Fibroblast of skin of back (primary cell): ENCODE measurements around the gene CD99. TPM values are rescaled to one million over a fixed set of nuclear protein-coding genes. Genes with fewer than 3 reads are reported as not detected.
"Not testable (repeated sequence)": the region's sequence is repeated elsewhere in the genome, so short reads cannot be mapped to it uniquely, and the experiment has no call there.

Experiments
- DNase-seq: peaks from one replicate; pipeline ENCODE4 v3.0.0-alpha.2; 2013
- polyA plus RNA-seq, 2 experiments: library from polyadenylated mRNA; unstranded; fragments of 120-200 nt; gene quantifications; one replicate each; pipeline ENCODE4 v1.2.1, GENCODE V29; 2013; ENCODE audit not compliant: insufficient read length in 2 of 2

Gene CD99, protein sequence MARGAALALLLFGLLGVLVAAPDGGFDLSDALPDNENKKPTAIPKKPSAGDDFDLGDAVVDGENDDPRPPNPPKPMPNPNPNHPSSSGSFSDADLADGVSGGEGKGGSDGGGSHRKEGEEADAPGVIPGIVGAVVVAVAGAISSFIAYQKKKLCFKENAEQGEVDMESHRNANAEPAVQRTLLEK
- polyA plus RNA-seq (2013, experiment 1 of 2; ENCODE audit: insufficient read length): 977 TPM
- 992 TPM for polyA plus RNA-seq (2013, experiment 2 of 2; ENCODE audit: insufficient read length)

DNA sequence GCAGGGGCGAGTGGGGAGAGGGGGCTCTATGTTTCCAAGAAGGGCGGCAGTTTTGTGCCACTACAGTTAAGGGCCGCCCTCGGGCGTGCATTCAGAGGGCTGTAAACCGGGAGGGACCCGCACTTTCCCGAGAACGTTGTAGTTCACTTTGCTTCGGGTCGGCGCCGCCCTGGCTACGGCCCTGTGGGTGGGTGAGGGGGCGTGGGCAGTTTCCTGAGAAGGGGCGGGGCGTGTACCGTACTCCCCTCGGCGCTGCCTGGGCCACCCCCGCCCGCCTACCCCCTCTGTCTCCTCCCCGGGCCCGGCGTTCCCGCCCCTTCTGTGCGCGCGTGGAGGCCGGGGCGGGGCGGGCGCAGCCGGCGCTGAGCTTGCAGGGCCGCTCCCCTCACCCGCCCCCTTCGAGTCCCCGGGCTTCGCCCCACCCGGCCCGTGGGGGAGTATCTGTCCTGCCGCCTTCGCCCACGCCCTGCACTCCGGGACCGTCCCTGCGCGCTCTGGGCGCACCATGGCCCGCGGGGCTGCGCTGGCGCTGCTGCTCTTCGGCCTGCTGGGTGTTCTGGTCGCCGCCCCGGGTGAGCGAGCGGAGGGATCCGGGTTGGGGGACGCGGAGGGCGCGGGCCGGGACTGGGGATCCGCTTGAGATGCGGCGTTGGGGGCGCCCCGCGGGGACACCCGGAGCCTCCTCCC lies at the start of gene CD99:
Gene CD99, plus strand, starts transcription at position 440 of the 687 bp plus-strand sequence. Its CDS starts 66 bp downstream, at position 506.
- peak; percentile 92 for DNase-seq

DNA sequence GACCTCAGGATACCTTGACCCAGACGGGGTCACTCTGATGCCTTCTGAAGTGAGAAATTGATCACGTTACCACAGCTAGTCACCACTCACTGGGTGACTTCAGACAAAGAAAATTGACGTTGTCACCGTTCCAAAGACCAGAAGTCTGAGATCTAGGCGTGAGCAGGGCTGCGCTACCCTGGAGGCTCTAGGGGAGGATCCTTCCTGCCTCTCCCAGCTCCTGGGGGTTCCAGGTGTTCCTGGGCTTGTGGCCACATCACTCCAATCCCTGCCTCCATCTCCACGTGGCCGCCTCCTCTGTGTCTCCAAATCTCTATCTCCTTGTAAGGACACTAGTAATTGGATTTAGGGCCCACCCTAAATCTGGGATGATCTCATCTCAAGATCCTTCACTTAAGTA lies 48.9 kb upstream of the CD99 start:
- DNase-seq: no peak

DNA sequence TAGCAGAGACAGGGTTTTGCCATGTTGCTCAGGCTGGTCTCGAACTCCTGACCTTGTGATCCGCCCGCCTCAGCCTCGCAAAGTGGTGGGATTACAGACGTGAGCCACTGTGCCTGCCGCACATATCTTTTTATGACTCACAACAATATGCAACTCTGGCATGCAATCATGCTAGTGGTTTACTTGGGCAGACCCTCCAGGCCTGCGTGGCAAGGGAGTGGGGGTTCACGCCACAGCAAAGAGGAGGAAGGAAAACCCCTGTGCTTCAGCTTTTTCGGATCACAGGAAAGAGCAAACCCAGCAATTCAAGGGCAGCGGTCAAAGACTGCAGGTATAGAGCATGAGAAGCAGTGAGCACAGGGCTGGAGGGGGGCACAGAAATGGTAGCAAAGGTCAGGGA lies 48.3 kb upstream of the CD99 start:
- DNase-seq: no peak

DNA sequence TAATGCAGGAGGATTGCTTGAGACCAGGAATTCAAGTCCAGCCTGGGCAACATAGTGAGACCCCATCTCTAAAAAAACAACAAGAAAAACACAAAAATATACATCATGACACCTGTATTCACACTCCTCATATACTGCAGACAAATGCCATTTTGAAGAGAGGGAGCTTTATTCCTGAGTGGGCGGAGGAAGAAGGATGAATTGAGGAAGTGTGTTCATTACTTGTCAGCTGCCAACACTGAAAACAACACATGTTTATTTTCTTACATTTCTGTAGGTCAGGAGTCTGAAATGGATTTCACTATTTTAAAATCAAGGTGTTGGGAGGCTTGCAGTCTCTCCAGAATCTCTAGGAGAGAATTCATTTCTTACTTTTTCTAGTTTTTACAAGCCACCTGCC lies 47.2 kb upstream of the CD99 start:
- no peak for DNase-seq

DNA sequence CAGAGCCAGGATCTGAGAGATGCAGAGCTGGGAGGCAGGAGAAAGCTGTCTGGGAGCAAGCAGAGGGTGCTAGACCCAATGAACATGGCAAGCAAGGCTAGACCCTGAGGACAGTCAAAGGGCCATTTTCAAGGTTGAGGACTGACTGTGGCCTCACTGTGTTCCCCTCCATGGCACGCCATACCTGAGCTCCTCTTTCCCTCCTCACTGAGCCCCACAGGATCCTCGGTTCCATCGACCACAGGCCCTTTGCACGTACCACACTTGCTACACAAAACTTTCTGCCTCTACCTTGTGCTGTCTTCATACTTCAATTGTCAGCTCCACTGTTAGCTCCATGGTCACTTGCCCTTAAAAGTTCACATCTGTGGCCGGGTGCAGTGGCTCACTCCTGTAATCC lies 45.5 kb upstream of the CD99 start:
- no peak for DNase-seq

DNA sequence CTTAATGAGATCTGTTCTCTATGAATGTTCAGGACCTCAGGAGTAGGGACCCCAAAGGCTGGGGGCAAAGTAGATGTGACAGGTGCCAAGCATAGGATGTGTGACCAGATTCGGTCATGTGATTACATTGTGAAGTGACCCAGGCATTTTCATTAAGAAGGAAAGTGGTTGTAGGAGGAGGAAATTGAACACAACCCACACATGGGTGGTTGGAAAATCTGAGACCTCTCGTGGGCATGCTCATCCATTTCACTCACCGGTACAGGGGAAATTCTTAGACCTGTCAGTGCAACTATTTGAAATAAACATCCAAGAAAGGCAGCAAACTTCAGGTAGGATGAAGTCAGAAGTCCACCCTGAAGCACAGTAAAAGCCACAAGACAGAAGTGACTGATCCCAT lies 43.5 kb upstream of the CD99 start:
- DNase-seq: no peak

DNA sequence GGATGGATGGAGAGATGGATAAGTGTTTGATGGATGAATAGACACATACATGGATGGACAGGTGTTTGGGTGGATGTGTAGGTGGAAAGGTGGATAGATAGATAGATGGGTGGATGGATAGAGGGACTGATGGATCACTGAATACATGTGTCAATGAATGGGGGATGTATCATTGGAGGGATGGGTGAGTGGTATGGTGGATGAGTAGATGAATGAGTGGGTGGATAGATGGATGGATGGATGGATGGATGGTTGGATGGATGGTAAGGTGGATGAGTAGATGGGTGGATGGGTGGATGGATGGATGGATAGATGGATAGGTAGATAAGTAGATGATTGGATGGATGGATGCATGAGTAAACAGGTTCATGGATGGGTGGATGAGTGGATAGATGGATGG lies 41.1 kb upstream of the CD99 start:
- no peak for DNase-seq

DNA sequence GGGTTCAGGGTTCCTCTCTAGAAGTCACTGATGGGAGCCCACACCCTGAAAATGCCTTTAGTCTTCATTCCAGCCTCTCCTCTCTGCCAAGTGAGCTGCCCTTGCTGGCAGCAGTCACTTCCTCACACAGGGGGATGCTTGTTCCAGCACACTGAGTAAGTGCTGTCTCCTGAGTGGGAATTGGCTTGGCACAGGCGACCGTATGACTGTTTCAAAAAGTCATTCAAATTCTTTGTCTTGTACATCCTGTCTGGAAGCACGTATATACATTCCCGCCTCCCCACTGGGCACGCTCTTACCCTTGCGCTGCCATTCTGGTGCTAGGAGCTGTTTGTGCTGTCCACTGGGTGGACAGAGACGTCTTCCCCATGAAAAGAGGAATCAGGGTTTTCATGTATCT lies 40.2 kb upstream of the CD99 start:
- peak; percentile 34 for DNase-seq

DNA sequence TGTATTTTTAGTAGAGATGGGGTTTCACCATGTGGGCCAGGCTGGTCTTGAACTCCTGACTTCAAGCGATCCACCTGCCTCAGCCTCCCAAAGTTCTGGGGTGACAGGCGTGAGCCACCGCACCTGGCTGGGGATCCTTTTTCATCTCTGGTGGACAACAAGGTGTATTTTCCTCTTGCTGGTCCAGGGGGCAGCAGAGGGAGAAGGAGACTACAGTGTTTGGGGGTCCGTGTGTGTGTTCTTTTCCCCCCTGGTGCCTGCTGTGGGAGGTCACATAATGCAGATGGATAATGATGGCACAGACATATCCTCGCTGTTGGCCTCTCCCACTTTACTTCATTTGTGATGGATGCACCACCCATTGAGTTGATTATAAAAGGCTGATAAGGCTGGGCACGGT lies 39.0 kb upstream of the CD99 start:
- no peak for DNase-seq

DNA sequence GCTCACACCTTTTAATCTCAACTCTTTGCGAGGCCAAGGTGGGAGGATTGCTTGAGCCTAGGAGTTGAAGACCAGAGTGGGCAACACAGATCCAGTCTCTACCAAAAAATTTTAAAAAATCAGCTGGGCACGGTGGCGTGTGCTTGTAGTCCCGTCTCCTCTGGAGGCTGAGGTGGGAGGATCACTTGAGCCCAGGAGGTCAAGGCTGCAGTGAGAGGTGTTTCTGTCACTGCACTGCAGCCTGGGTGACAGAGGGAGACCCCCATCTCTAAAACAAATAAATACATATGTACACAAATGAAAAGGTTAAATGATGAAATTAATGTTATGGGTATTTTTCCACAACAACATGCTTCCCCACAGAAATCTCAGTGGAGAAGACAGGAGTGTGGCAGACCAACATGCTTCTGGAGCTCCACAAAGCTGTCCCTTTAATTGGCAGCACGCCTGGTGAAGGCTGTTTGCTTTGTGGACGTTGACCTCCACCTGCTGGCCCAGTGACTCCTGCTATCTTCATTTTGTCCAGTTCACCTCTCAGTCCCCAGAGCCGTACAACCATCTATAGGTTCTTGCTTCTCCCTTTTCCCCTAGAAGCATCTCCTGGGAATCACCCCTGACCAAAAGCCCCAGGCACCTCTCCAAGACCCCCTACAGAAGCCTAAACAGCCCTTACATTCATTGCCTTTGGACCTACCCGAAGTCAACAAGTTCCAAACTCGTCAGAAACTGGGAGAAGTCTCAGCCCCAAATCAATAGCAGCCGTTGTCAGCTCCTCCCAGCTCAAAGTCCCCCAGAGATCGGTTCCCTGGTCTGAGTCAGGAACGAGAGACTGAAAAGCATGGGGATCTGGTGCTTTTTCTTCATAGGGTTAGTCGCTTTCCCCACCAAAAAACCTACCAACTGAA lies 36.4 kb upstream of the CD99 start:
- no peak for DNase-seq

DNA sequence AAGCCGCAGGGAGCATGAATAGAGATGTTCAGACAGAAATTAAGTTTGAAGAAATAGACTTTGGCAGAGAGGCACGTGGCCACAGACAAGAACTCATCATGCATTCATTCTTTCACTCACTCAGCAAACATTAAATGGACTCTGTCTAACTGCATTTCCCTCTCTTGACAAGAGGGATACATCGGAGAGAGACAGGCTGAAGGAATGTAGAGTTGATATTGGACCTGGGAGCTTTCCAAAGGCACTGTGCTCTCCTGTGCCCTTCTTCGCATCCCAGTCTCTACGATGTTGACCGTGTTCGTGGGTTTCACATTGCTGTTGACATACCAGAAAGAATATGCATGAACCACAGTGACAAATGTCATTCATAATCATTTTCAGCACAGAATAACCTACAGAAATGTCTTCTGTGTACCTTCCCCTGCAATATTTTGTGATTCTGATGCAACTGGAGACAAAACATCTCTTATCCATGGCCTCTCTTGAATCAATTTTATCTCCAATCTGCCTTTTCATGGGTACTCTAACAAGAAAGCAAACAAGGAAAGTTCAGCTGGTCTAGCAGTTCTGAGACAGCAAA lies 34.7 kb upstream of the CD99 start:
- no peak for DNase-seq

DNA sequence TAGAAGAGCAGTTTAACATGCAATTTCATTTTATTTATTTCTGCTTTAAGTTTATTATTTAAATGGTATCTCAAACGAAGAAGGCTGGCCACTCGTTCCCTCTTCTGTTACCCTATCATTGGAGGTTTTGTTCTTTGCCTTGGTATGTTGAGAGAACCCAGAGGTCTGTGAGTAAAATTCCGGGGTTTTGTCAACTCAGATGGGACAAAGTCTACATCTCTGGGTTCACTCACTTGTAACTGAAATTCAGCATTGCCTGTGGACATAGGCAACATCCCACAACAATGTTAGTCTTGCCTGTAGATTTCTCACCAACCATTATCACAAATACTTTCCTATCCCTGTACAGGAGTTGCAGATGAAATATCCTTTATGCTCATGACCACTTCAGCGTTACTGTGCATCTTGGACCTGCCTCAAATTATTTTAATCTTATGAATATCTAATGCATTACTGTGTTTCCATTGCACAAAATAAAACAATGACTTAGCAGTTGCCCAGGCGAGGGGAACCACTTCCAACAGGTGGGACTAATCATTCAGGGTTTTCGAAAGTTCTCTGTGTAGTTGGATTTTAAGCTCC lies 33.5 kb upstream of the CD99 start:
- no peak for DNase-seq

DNA sequence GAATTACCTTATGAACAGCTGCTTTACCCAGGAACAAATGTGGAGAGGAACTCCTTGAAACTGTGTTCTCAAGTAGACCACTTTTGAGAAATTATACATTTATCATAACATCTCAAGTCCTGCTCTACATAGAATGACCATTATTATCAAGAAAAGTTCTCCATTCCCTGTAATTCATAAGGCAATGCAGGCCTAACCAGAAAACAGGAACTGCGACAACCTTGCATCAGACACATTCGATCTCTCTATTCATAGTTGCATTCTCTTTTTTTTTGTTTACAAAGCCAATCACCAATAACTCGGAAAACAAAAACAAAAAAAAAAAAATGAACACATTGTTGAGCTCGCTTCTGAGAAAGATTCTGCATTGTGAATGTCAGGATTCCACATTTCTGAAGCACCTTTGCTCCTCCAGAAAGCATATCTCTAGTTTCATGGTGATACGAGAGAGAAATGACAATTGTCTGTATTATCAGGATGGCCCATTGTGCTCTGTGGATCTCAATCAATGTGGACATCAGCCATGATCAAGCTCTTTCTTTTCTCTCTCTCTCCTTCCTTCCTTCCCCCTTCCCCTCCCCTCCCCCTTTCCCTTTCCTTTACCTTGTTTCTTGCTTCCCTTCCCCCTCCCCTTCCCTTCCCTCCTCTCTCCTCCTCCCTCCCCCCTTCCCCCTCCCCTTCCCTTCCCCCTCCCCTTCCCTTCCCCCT lies 32.4 kb upstream of the CD99 start:
- DNase-seq: no peak

DNA sequence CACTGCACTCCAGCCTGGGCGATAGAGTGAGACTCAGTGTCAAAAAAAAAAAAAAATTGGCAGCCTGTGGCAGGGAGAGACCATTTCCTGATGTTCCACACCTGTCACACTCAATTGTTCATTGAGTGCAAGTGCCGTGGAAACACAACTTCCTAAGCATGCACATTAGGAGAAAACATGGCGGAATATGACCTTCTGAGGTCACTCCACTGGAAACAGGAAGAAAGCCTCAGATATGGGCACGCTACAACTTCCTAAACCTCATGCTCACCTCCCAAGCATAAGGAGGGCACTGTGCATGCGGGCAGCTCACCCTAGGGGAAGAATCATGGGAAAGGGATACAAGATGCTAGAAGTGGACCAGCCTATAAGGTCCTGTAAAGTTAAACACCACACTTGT lies 28.5 kb upstream of the CD99 start:
- no peak for DNase-seq

DNA sequence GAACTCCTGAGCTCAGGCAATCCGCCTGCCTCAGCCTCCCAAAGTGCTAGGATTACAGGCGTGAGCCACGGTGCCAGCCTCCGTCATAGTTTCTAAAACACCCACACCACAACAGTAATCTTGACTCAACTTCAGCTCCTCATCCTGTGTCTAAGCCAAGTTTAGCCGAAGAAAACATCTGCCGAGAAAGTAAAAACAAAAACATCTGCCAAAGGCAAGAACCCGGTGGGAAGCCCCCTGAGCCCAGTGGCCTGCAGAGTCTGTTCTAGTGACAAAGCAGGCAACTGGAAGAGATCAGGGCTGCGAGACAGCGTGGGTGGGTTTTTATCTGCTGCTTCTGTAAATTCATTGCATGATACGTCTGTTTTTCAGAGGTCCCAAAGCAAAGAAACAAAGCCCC lies 26.6 kb upstream of the CD99 start:
- DNase-seq: peak; percentile 27

DNA sequence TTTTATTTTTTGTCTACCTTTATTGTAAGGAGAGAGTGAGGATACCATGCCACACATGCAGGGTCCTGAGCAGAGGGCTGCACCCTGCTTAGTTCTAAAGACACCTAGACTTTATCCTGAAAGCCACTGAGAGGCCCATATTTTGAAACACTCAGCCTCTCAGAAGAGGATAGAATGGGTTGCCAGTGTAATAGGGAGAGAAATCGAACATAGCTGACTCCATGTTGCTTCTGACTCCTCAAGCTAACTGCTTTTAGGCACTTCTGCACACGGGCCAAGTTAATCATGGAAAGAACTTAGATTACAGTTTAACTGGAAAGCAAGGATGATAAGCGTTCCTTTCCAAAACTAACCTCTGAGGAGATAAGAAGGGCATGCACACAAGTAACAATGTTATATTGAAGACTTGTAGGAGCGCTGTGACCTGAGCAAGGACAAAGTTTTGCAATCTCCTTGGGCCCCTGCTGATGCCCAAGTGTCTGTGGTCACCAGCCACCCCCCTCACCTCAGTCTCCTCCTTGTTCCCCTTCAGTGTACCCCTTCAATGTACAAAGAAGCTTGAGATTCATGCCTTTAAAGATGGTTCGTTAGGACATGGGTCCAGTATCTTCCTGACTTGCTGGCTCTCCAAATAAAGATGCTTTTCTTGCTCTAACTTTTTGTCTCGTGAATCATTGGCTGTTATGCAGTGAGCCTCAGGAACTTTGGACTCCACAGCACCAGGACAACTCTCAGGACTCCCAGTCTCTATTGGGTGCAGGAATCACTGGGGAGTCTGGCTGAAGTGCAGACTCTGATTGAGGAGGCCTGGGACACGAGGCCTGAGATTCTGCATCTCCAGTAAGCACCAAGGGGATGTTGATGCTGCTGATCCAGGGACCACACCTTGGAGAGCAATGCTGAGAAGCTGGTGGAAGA lies 25.4 kb upstream of the CD99 start:
- no peak for DNase-seq

DNA sequence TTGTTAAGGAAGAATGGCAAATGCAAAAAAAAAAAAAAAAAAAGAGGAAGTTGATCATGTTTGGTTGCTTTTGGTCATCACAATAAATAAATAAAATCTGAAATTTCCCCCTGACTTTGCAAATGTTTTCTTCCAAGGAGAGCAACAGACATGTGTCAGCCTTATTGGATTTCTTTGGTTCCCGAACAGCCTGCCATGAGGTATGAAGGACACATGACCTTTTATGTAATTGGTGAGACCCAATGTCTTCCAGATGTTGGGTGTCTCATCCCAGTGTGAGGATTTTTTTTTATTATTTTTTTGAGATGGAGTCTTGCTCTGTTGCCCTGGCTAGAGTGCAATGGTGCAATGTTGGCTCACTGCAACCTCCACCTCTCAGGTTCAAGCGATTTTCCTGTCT lies 24.6 kb upstream of the CD99 start:
- DNase-seq: no peak

DNA sequence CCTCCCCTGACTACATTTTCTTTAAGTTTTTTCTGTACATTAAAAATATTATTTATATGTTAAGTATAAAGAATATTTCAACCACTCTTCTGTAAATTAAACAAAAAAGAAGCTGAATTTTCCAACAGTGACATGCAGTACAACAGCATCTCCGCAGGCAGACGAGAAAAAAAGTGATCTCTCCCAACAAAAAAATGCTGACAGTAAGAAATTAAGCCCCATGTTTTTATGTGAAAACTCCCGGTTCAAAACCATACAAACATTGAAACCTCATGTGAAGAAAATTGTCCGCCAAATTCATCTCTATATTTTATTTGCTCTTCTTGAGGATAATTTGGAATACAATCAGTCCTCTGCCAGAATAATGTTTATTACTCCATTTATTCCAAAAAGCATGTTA lies 20.1 kb upstream of the CD99 start:
- DNase-seq: no peak

DNA sequence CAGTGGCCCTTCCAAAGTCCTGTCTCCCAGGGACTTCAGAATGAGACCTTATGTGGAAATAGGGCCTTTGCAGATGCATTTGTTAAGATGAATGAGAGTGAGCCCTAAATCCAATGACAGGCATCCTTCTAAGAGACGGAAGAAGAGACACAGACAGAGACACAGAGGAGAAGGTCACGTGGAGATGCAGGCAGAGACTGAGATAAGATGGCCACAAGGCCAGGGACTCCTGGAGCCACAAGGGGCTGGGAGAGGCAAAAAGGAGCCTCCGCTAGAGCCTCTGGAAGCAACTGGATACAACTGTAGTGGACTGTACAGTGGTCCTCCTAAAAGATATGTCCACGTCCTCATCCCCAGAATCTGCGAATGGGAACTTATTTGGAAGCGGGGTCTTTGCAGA lies 19.0 kb upstream of the CD99 start:
- DNase-seq: no peak

DNA sequence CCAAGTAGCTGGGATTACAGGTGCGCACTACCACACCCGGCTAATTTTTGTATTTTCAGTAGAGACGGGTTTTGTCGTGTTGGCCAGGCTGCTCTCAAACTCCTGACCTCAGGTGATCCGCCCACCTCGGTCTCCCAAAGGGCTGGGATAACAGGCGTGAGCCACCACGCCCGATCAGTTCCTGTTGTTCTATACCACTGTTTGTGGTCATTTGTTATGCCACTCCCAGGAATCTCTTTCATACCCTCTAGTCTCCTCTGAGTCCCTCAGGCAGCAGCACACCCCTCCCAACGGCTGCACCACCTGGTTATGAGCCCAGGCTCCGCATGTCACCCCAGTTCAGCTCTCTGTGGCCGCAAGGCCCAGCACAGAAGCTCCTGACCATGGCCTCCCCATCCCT lies 17.5 kb upstream of the CD99 start:
- DNase-seq: no peak

DNA sequence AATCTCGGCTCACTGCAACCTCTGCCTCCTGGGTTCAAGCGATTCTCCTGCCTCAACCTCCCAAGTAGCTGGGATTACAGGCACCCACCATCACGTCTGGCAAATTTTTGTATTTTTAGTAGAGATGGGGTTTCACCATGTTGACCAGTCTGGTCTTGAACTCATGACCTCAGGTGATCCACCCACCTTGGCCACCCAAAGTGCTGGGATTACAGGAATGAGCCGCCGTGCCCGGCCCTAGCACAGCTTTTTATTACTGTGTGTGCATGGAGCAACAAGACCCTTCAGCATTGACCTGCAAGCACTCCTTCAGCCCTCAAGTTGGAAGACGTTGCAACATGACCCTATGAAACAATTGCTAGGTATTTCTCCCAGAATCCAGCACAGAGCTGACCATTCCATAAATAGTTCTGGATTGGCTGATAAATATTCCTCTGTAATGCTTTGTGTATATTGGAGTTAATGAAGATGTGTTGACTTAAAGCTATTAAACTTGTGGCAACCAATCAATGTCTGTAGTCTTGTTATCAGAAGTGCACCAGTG lies 15.4 kb upstream of the CD99 start:
- not testable (repeated sequence) for DNase-seq
